ENCODE results near the gene MYCBP.

MYCBP gene

GRCh38 chr1:38873027-38873969, at the start of gene MYCBP:
TSS of gene MYCBP (minus strand) at chr1:38873348. CDS start at chr1:38873305, 43 bp downstream.
- CTCF ChIA-PET: interaction anchor here (0.5 to 0.6 kb wide), 3 partner anchors 194 to 903 kb away, joined by 3 read pairs; no protein-coding TSS in a partner anchor
- H3K4me3 ChIP-seq (ENCODE audit: low read depth, low read length): peak within 1 kb of the TSS; percentile 95
- no peaks in the 10 kb centered on the region for H3K9me3 ChIP-seq (ENCODE audit: control insufficient read depth, insufficient read depth, low read depth, low read length)
- peaks cover 0 to 3% of the 10 kb centered on the region in 2 experiments; a peak in 2 of 3 replicates for H3K36me3 ChIP-seq (ENCODE audit: control insufficient read depth in 2 of 2, insufficient read depth in 1 of 2, low read length in 2 of 2)
- no peak within 1 kb of the TSS; the same call in 1 of the 2 replicates for H3K27ac ChIP-seq (ENCODE audit: extremely low read depth, low read depth, low read length)
- peaks cover 4% of the 10 kb centered on the region; the same call in 1 of the 2 replicates for H3K4me1 ChIP-seq (ENCODE audit: control insufficient read depth, insufficient read depth, low read length)
- POLR2A ChIA-PET: interaction anchor here (0.5 to 1.4 kb wide), 5 partner anchors 9 to 284 kb away, joined by 3 to 6 read pairs (median 3); partner anchors contain the start of gene GJA9
- TF ChIP-seq ZNF610 (tag by site-specific recombination; IDR thresholded peaks at IDR 0.05; ENCODE audit: borderline replicate concordance): peak; percentile 48; the same call in 1 of the 2 replicates
- TF ChIP-seq ZBTB20 (tag by site-specific recombination; IDR thresholded peaks at IDR 0.05): peak; percentile 79; the same call in 1 of the 2 replicates
- no peak for TF ChIP-seq ZNF169 (tag by site-specific recombination; IDR thresholded peaks at IDR 0.05)
- 0 out of 2 replicates have a peak, but pooled peaks have one; percentile 53 for TF ChIP-seq ZBTB7A (tag by site-specific recombination; IDR thresholded peaks at IDR 0.05; ENCODE audit: low read depth)
- TF ChIP-seq KLF17 (tag by site-specific recombination; IDR thresholded peaks at IDR 0.05): no peak; the same call in 1 of the 2 replicates
- TF ChIP-seq ZNF280D (tag by site-specific recombination; IDR thresholded peaks at IDR 0.05): no peak
- peak; percentile 87 for TF ChIP-seq SP3 (tag by site-specific recombination; IDR thresholded peaks at IDR 0.05)
- TF ChIP-seq ZNF449 (tag by site-specific recombination; IDR thresholded peaks at IDR 0.05): no peak
- no peak for TF ChIP-seq FEZF1 (tag by site-specific recombination; IDR thresholded peaks at IDR 0.05)
- peak; percentile 43 for TF ChIP-seq ZFHX2 (tag by site-specific recombination; conservative IDR thresholded peaks at IDR 0.05)
- TF ChIP-seq ZNF544 (tag by site-specific recombination; IDR thresholded peaks at IDR 0.05): no peak
- TF ChIP-seq PRDM10 (tag by site-specific recombination; IDR thresholded peaks at IDR 0.05): peak; percentile 88
- peak; percentile 76 for TF ChIP-seq ZBTB11 (tag by site-specific recombination; conservative IDR thresholded peaks at IDR 0.05; ENCODE audit: low read depth)
- peak; percentile 63; the same call in 1 of the 2 replicates for TF ChIP-seq KLF10 (tag by site-specific recombination; IDR thresholded peaks at IDR 0.05)
- no peak for TF ChIP-seq ZNF26 (tag by site-specific recombination; IDR thresholded peaks at IDR 0.05)
- TF ChIP-seq GLI4 (tag by site-specific recombination; IDR thresholded peaks at IDR 0.05): 0 out of 2 replicates have a peak, but pooled peaks have one; percentile 44
- peak; percentile 63; the same call in 1 of the 2 replicates for TF ChIP-seq ZXDB (tag by site-specific recombination; IDR thresholded peaks at IDR 0.05)
- 0 out of 2 replicates have a peak, but pooled peaks have one; percentile 9 for TF ChIP-seq YY1 (tag by site-specific recombination; IDR thresholded peaks at IDR 0.05)
- TF ChIP-seq ZFP3 (tag by site-specific recombination; IDR thresholded peaks at IDR 0.05; ENCODE audit: low read depth): no peak
- TF ChIP-seq KLF9 (tag by site-specific recombination; IDR thresholded peaks at IDR 0.05; ENCODE audit: low read depth): peak; percentile 85
- peak; percentile 47 for TF ChIP-seq ZFP37 (tag by site-specific recombination; IDR thresholded peaks at IDR 0.05)
